HepG2 (cell line): ENCODE data around the gene RAET1E. TPM values are rescaled to one million over a fixed set of nuclear protein-coding genes. Genes with fewer than 3 reads are reported as not detected.
A peak's percentile ranks its signal among the peaks of the same experiment; 100 is the strongest.

ENCODE experiments used
- ARID5B ChIP-seq: IDR thresholded peaks from 2 replicates; pipeline ENCODE4 v1.4.0; 2020; ENCODE audit warnings: mild to moderate bottlenecking, missing genetic modification reagents
- DNMT3B ChIP-seq: conservative IDR thresholded peaks from 2 replicates; pipeline ENCODE4 v1.6.1; 2016; ENCODE audit warnings: missing biosample characterization, control low read depth
- FIP1L1 ChIP-seq: fragments of 200-400 bp; formaldehyde crosslinking; IDR thresholded peaks from 2 replicates; pipeline ENCODE4 v1.6.1; 2018; ENCODE audit warnings: low read depth, mild to moderate bottlenecking, low read length, moderate library complexity, borderline replicate concordance; ENCODE audit not compliant: insufficient read depth
- HCFC1 ChIP-seq: fragments of 150-350 bp; IDR thresholded peaks from 2 replicates; pipeline ENCODE4 v1.6.1; 2014; ENCODE audit warnings: low read depth, low read length
- IRF2 ChIP-seq: IDR thresholded peaks from 2 replicates; pipeline ENCODE4 v1.6.1; 2018; ENCODE audit warnings: missing genetic modification reagents, missing compliant biosample characterization
- MEIS2 ChIP-seq: sonication (generic); formaldehyde crosslinking; IDR thresholded peaks from 2 replicates; pipeline ENCODE4 v1.9.0; 2021; ENCODE audit warnings: mild to moderate bottlenecking, missing genetic modification reagents
- MXD3 ChIP-seq: IDR thresholded peaks from 2 replicates; pipeline ENCODE4 v1.6.1; 2016; ENCODE audit warnings: mild to moderate bottlenecking, missing biosample characterization, missing genetic modification reagents
- PITX1 ChIP-seq: sonication (generic); formaldehyde crosslinking; IDR thresholded peaks from 2 replicates; pipeline ENCODE4 v1.5.1; 2020; ENCODE audit warnings: mild to moderate bottlenecking, missing genetic modification reagents
- SMC3 ChIP-seq: IDR thresholded peaks from 2 replicates; pipeline ENCODE4 v1.6.1; 2011; ENCODE audit warnings: low read length, improper control_type of control experiment
- STAG1 ChIP-seq: sonication (generic); formaldehyde crosslinking; IDR thresholded peaks from 2 replicates; pipeline ENCODE4 v1.4.0; 2020; ENCODE audit warnings: missing genetic modification reagents
- THAP9 ChIP-seq: sonication (generic); formaldehyde crosslinking; IDR thresholded peaks from 2 replicates; pipeline ENCODE4; 2020; ENCODE audit warnings: missing genetic modification reagents, mild to moderate bottlenecking, borderline replicate concordance
- ZMYM4 ChIP-seq: sonication (generic); formaldehyde crosslinking; IDR thresholded peaks from 2 replicates; pipeline ENCODE4 v1.8.1; 2023; ENCODE audit warnings: mild to moderate bottlenecking, missing genetic modification reagents
- ZNF260 ChIP-seq: sonication (generic); formaldehyde crosslinking; IDR thresholded peaks from 2 replicates; pipeline ENCODE4 v1.4.0; 2020; ENCODE audit warnings: missing genetic modification reagents, low read depth, mild to moderate bottlenecking, borderline replicate concordance
- ZNF264 ChIP-seq: sonication (generic); formaldehyde crosslinking; IDR thresholded peaks from 2 replicates; pipeline ENCODE4 v1.4.0; 2020; ENCODE audit warnings: missing genetic modification reagents
- ZNF33A ChIP-seq: sonication (generic); formaldehyde crosslinking; IDR thresholded peaks from 2 replicates; pipeline ENCODE4 v1.5.1; 2020; ENCODE audit warnings: missing genetic modification reagents, mild to moderate bottlenecking, moderate library complexity, borderline replicate concordance
- ZNF382 ChIP-seq: sonication (generic); formaldehyde crosslinking; IDR thresholded peaks from 2 replicates; pipeline ENCODE4 v1.5.0; 2020; ENCODE audit warnings: missing genetic modification reagents, mild to moderate bottlenecking, borderline replicate concordance
- ZNF547 ChIP-seq: sonication (generic); formaldehyde crosslinking; IDR thresholded peaks from 2 replicates; pipeline ENCODE4 v1.5.1; 2020; ENCODE audit warnings: mild to moderate bottlenecking, missing genetic modification reagents
- ZNF891 ChIP-seq: sonication (generic); formaldehyde crosslinking; IDR thresholded peaks from 2 replicates; pipeline ENCODE4 v1.5.0; 2020; ENCODE audit warnings: mild to moderate bottlenecking, missing genetic modification reagents
- ZSCAN22 ChIP-seq: sonication (generic); formaldehyde crosslinking; IDR thresholded peaks from 2 replicates; pipeline ENCODE4 v1.4.0; 2020; ENCODE audit warnings: mild to moderate bottlenecking, missing genetic modification reagents
- ZSCAN29 ChIP-seq: sonication (generic); formaldehyde crosslinking; conservative IDR thresholded peaks from 2 replicates; pipeline ENCODE4 v1.4.0; 2020; ENCODE audit warnings: mild to moderate bottlenecking, missing genetic modification reagents
- polyA plus RNA-seq, 8 experiments: library from polyadenylated mRNA; depleted of rRNA in 3 of 8; stranded (reverse) in 7 of 8; unstranded in 1 of 8; fragments of >200 nt; fragmentation: Illumina TruSeq in 4 of 8; extraction: Trizol in 4 of 8; gene quantifications; 2 replicates each; pipeline versions ENCODE4 v1.2.1 to v1.2.3, GENCODE V29; 2011 to 2016; ENCODE audit warnings: low read depth in 4 of 8, missing spikeins in 1 of 8, mixed read lengths in 1 of 8; ENCODE audit not compliant: insufficient read depth in 1 of 8
- total RNA-seq, 5 experiments: library from RNA; depleted of rRNA; stranded (reverse); fragments of >200 nt; fragmentation: Illumina TruSeq; extraction: Trizol; gene quantifications; 2 replicates each; pipeline ENCODE4 v1.2.3, GENCODE V29; 2016; ENCODE audit warnings: low read depth in 1 of 5
- TF ChIP-seq, protein P1 (sequence below): sonication (generic); formaldehyde crosslinking; IDR thresholded peaks from 2 replicates; pipeline ENCODE4 v1.8.1; 2023; ENCODE audit warnings: mild to moderate bottlenecking, inconsistent platforms, moderate library complexity, missing genetic modification reagents, borderline replicate concordance

The RAET1E gene
- total and polyA plus RNA-seq, 2 of the 13 experiments (the other 11 are each of a cell fraction or from before 2014, with no cell fraction given): not detected

DNA sequence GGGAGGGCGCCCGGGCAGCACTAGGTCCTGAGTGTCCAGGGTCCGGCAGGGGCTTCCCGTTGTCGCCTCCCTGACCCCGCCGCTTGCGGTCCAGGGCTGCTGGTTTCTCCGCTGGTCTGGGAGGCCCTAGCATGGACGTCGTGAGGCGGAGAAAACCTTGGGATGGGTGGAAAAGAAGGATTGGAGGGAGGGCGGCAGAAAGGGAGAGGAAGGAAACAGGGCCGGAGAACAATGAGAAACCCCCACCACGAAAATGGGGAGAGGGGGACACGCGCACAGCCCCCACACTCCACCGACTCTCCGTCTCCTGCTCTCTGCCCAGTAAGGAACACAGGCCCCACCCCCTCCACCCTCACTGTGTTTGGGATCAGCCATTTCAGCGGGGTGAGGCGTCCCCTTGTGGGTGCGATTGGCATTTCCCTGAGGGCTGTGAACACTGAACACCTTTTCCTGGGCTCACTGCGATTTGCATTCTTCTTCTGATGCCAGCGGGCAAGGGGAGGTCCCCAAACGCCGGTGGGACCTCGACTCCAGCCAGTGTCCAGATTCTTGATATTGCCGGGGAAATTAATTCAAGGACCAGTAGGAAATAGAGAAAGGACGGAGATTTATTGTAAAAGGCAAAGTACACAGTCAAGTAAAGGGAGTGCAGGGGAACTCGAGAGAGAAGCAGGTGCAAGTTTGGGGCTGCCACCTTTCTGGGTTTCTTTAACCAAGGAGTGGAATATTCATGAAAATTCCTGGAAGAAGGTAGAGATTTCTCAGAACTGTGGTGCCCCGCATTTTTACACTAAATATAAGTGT, 28.3 kb upstream of the RAET1E start (continued):
- peak; percentile 75; the same call in 1 of the 2 replicates for TF ChIP-seq DNMT3B (CRISPR knock-in tag)
- peak; percentile 34; the same call in 1 of the 2 replicates for TF ChIP-seq PITX1 (CRISPR knock-in tag)
- TF ChIP-seq ZNF891 (CRISPR knock-in tag): 0 out of 2 replicates have a peak, but pooled peaks have one; percentile 34
- TF ChIP-seq ZNF264 (CRISPR knock-in tag): 0 out of 2 replicates have a peak, but pooled peaks have one; percentile 45
- TF ChIP-seq ZMYM4 (CRISPR knock-in tag): peak; percentile 53; the same call in 1 of the 2 replicates
- TF ChIP-seq ARID5B (CRISPR knock-in tag): peak; percentile 43; the same call in 1 of the 2 replicates
- no peak for TF ChIP-seq MXD3 (CRISPR knock-in tag)
- no peak for TF ChIP-seq FIP1L1
- peak; percentile 75 for TF ChIP-seq IRF2 (CRISPR knock-in tag)
- TF ChIP-seq, protein P1, sequence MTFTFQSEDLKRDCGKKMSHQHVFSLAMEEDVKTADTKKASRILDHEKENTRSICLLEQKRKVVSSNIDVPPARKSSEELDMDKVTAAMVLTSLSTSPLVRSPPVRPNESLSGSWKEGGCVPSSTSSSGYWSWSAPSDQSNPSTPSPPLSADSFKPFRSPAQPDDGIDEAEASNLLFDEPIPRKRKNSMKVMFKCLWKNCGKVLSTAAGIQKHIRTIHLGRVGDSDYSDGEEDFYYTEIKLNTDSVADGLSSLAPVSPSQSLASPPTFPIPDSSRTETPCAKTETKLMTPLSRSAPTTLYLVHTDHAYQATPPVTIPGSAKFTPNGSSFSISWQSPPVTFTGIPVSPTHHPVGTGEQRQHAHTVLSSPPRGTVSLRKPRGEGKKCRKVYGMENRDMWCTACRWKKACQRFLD (CRISPR knock-in tag): peak; percentile 30; the same call in 1 of the 2 replicates
- TF ChIP-seq ZSCAN29 (CRISPR knock-in tag): 0 out of 2 replicates have a peak, but pooled peaks have one; percentile 42
- no peak for TF ChIP-seq ZNF382 (CRISPR knock-in tag)
- TF ChIP-seq SMC3: peak; percentile 97
- TF ChIP-seq ZNF260 (CRISPR knock-in tag): 0 out of 2 replicates have a peak, but pooled peaks have one; percentile 93
- TF ChIP-seq ZSCAN22 (CRISPR knock-in tag): no peak
- 0 out of 2 replicates have a peak, but pooled peaks have one; percentile 35 for TF ChIP-seq ZNF547
- peak; percentile 95 for TF ChIP-seq STAG1 (CRISPR knock-in tag)
- no peak for TF ChIP-seq HCFC1
- peak; percentile 66; the same call in 1 of the 2 replicates for TF ChIP-seq ZNF33A (CRISPR knock-in tag)
- no peak for TF ChIP-seq THAP9 (CRISPR knock-in tag)
- TF ChIP-seq MEIS2 (CRISPR knock-in tag): 0 out of 2 replicates have a peak, but pooled peaks have one; percentile 11
